HFF-Myc (cell line): Measurements from ENCODE around the gene KCND2.
"Not testable (repeated sequence)": the region's sequence is repeated elsewhere in the genome, so short reads cannot be mapped to it uniquely, and the experiment has no call there.

Experiments used
- DNase-seq: peaks from one replicate; pipeline ENCODE4 v3.0.0-alpha.2; 2011; ENCODE audit warnings: low read depth; ENCODE audit errors: extremely low read depth
- H3K4me3 ChIP-seq: replicated peaks from 2 replicates; pipeline ENCODE4 v1.5.1; 2011; ENCODE audit warnings: low read depth, mild to moderate bottlenecking, control low read depth, low read length
- TF ChIP-seq, protein P1 (sequence below): IDR thresholded peaks from 2 replicates; pipeline ENCODE4 v1.5.1; 2012; ENCODE audit warnings: mild to moderate bottlenecking, low read depth, low read length, control low read depth; ENCODE audit errors: missing control alignments

Gene KCND2

DNA sequence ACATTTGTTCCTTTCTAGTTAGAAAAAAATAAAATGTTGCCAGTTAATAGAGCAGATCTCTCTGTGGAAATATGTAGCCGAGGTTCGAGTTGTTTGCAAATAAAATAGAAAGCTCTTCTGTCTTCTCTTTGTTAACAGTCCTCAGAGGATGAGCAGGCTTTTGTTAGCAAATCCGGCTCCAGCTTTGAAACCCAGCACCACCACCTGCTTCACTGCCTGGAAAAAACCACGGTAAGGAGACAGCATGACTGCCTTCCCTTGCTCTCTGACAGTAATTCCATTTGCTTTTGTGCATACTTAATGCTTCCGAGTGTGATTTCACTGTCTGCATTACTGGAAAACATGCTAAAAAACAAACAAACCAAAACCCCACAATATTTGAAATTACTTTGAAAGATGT, 469.4 kb downstream of the KCND2 start:
- DNase-seq, result no peak
- H3K4me3 ChIP-seq, result no peak overlapping the region

DNA sequence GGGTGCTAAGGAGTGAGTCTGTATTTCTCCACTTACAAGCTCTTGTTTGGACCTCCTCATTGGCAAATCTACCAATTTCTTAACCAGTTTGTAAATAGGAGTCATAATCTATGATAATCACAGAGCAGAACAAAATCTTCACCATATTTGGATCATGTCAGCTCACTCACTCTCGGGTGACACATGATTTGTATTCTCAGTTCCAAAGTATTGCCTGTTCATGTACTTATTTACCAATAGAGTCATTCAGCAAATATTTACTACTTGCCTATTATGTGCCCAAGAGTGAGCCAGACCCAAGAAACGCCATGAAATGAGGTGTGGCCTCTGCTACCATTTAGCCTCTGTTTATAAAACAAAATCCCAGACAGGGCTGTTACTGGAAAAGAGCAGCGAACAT, 470.2 kb downstream of the KCND2 start:
- TF ChIP-seq, protein P1, sequence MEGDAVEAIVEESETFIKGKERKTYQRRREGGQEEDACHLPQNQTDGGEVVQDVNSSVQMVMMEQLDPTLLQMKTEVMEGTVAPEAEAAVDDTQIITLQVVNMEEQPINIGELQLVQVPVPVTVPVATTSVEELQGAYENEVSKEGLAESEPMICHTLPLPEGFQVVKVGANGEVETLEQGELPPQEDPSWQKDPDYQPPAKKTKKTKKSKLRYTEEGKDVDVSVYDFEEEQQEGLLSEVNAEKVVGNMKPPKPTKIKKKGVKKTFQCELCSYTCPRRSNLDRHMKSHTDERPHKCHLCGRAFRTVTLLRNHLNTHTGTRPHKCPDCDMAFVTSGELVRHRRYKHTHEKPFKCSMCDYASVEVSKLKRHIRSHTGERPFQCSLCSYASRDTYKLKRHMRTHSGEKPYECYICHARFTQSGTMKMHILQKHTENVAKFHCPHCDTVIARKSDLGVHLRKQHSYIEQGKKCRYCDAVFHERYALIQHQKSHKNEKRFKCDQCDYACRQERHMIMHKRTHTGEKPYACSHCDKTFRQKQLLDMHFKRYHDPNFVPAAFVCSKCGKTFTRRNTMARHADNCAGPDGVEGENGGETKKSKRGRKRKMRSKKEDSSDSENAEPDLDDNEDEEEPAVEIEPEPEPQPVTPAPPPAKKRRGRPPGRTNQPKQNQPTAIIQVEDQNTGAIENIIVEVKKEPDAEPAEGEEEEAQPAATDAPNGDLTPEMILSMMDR, result no peak
- no peak overlapping the region for H3K4me3 ChIP-seq
- no peak for DNase-seq

More for the DNA sequence above, 469.4 kb downstream of the KCND2 start:
- TF ChIP-seq, protein P1, result no peak

DNA sequence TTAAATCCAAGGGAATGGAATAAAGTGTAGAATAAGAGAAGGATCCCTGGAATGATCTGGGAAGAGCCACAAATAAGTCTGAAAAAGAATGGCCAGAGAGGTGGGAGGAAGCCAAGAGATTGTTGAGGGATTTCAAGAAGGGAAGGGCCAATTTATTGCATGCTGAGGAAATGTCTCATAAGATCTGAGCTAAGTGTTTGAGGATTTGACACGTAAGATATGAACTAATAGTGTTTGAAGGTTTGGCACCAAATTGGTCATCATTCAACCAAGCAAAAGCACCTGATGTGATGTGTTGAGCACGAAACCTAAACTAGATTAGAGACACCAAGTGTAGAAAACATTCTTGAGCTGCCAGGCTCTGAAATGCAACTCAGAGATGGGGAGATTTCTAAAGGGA, 487.1 kb downstream of the KCND2 start:
- no peak for DNase-seq
- H3K4me3 ChIP-seq, result no peak overlapping the region
- TF ChIP-seq, protein P1, result no peak

DNA sequence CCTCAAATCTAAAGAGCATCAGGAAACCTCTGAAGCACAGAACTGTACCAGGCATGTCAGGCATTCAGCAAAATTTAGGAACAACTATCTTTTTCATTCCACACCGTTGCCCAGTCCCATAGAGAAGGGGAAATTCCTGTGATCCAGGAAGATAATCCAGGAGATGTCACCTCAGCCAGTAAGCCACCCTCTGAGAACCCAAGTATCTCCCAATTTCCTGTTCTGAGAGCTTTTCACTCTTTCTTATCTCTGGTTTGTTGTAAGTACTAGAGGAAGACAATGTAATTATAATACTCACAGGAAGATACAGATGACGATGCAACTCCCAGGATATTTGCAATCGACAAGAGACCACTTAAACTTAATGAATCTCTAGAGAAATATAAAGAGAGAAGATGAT, 487.9 kb downstream of the KCND2 start:
- DNase-seq, result no peak

DNA sequence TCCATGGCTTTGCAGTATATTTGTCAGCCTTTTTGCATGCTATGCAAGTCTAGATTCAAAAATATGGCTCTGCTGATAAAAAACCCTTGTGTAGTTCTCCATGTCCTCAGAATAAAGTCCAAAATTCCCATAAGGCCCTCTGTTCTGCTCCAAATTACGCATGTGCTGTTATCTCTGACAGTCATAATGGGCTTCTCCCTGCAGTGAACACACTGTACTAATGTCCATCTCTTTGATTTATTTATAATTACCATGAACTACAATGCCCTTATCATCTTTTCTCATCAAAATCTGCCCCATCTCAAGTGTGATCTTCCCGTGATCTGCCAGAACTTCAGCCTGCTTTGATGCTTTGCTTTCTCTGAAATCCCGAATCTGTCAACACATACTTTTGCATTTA, 497.2 kb downstream of the KCND2 start:
- no peak overlapping the region for H3K4me3 ChIP-seq
- DNase-seq, result no peak
- TF ChIP-seq, protein P1, result no peak

More for the DNA sequence above, 487.9 kb downstream of the KCND2 start:
- TF ChIP-seq, protein P1, result no peak
- no peak overlapping the region for H3K4me3 ChIP-seq

DNA sequence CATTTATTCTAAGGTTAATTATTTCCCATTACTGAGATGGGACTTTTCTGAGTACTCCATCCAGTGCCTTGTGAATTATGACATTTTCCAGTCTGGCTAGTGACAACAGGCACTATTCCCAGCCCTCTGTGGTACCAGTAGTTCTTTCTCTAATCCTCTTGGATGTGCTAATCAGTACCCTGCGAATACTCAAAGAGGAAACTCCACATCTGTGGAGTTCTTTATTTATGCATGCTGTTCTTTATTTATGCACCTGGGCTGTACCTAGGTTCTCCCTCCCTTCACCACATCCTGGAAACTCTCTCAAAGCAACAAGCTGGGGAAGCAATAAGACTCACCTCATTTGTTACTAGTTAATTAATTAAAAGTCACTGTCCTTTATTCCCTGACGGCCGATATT, 501.5 kb downstream of the KCND2 start:
- no peak overlapping the region for H3K4me3 ChIP-seq
- TF ChIP-seq, protein P1, result no peak
- no peak for DNase-seq

DNA sequence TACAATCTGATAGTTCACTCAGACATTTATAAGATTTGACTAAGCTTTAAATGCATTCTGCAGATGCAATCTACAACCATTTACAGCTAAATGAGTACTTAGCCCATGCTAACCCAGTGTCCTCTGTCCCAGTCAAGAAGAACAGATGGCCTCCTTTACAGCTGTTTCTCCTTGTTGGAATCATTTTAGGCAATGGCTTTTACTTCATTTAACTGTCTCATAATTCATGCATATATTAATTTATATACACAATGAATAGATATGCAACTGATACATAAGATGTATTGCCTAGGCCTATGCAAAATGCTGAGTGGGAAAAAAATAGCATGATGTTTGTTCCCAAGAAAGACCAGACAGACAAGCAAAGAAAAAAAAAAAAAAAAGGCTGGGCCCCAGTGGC, 502.8 kb downstream of the KCND2 start:
- TF ChIP-seq, protein P1, result no peak
- DNase-seq, result no peak
- H3K4me3 ChIP-seq, result no peak overlapping the region

DNA sequence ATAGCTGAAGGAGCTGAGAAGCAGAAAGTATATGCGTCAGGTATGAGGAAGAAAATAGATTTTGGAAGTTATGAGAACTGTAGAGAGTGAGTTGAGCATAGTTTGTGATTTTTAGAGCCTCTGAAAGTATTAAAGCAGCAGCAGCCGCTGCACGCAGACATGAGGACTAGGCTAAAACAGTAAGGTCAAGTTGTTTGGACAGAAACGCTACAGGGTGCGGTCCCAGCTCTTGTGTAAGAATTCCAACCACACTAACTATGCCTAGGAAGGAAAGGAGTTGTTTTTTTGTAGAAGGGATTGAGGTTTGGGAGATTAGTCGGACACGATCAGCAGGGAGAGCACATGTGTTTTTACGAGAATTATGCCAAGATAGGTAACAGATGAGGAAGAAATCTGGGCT, 506.1 kb downstream of the KCND2 start:
- not testable (repeated sequence) for DNase-seq, H3K4me3 ChIP-seq

DNA sequence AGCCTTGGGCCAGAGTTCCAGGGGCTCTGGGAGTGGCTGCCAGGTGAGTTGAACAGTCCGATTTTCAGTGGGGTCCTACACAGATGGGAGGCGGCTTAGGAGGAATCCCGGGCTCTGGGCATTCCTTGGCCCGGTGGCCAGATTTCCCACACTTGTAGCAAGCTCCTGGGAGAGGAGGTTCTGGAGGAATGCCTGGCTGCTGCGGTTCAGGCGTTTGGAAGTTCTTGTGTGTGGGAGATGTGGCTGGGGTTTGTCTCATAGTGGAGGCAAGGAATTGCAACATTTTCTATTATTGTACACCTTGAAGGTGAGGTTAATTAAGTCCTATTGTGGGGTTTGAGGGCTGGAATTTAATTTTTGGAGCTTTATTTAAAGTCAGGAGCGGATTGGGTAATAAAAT, 507.5 kb downstream of the KCND2 start:
- H3K4me3 ChIP-seq, DNase-seq: not testable (repeated sequence)
